Gastroesophageal sphincter (tissue), 3 donors: Measurements from ENCODE around the gene RCC2.

ENCODE experiments used
- CTCF ChIP-seq, 4 experiments: fragments of 200-600 bp in 2 of 4; fragments of 450-650 bp in 2 of 4; sonication (generic) in 1 of 4; IDR thresholded peaks; one replicate each; pipeline ENCODE4 v1.5.1; 2017 to 2019; ENCODE audit warnings: antibody characterized with exemption in 4 of 4, mild to moderate bottlenecking in 2 of 4, moderate library complexity in 2 of 4
- EP300 ChIP-seq: sonication (generic); formaldehyde crosslinking; IDR thresholded peaks from one replicate; pipeline ENCODE4 v1.6.1; 2017; ENCODE audit warnings: antibody characterized with exemption, mild to moderate bottlenecking
- POLR2A ChIP-seq, 2 donors: fragments of 450-650 bp; IDR thresholded peaks; one replicate each; pipeline ENCODE4 v1.6.1; 2017; ENCODE audit warnings: antibody characterized with exemption in 2 of 2, mild to moderate bottlenecking in 2 of 2, moderate library complexity in 1 of 2
- POLR2AphosphoS5 ChIP-seq: sonication (generic); formaldehyde crosslinking; IDR thresholded peaks from one replicate; pipeline ENCODE4 v1.6.1; 2017; ENCODE audit warnings: antibody characterized with exemption

DNA sequence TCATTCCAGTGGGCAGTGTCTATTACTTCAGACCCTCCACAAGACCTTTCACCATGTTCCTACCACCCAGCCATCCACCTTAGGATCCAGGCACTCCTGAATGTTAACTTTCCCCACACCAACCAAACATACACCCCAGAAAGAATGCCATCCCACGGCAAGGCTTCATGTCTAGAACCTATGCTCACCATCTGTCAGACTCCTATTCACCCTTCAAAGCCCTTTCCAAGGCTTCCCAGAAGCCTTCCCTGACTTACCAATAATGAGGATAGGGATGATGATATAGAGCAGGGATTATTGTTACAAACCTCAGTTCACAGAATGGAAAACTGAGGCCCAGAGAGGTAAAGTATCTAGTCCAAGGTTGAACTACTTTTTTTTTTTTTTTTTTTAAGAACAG, 19.3 kb upstream of the RCC2 start:
- TF ChIP-seq CTCF (IDR thresholded peaks at IDR 0.05) (no peak), POLR2A (IDR thresholded peaks at IDR 0.05) (no peak), EP300 (no peak), POLR2AphosphoS5 (no peak)
